Upper lobe of left lung (tissue), 4 donors: ENCODE measurements around the gene PCDHA2.
"Not testable (repeated sequence)": the region's sequence is repeated elsewhere in the genome, so short reads cannot be mapped to it uniquely, and the experiment has no call there.

Experiments
- EP300 ChIP-seq, 4 donors: sonication (generic); formaldehyde crosslinking; IDR thresholded peaks; one replicate each; pipeline ENCODE4 v1.5.1; 2017; ENCODE audit warnings: antibody characterized with exemption in 4 of 4, control low read depth in 2 of 4
- POLR2A ChIP-seq, 4 donors: fragments of 450-650 bp; IDR thresholded peaks; one replicate each; pipeline ENCODE4 v1.5.1; 2016 to 2017; ENCODE audit warnings: antibody characterized with exemption in 4 of 4, mild to moderate bottlenecking in 2 of 4
- POLR2AphosphoS5 ChIP-seq, 2 donors: sonication (generic); formaldehyde crosslinking; IDR thresholded peaks; one replicate each; pipeline ENCODE4 v1.5.1; 2017; ENCODE audit warnings: antibody characterized with exemption in 2 of 2
- TF ChIP-seq, protein P1 (sequence below), 6 experiments: fragments of 450-650 bp in 4 of 6; fragments of 200-600 bp in 2 of 6; sonication (generic) in 2 of 6; IDR thresholded peaks; one replicate each; pipeline ENCODE4 v1.5.1; 2016 to 2019; ENCODE audit warnings: antibody characterized with exemption in 6 of 6

DNA sequence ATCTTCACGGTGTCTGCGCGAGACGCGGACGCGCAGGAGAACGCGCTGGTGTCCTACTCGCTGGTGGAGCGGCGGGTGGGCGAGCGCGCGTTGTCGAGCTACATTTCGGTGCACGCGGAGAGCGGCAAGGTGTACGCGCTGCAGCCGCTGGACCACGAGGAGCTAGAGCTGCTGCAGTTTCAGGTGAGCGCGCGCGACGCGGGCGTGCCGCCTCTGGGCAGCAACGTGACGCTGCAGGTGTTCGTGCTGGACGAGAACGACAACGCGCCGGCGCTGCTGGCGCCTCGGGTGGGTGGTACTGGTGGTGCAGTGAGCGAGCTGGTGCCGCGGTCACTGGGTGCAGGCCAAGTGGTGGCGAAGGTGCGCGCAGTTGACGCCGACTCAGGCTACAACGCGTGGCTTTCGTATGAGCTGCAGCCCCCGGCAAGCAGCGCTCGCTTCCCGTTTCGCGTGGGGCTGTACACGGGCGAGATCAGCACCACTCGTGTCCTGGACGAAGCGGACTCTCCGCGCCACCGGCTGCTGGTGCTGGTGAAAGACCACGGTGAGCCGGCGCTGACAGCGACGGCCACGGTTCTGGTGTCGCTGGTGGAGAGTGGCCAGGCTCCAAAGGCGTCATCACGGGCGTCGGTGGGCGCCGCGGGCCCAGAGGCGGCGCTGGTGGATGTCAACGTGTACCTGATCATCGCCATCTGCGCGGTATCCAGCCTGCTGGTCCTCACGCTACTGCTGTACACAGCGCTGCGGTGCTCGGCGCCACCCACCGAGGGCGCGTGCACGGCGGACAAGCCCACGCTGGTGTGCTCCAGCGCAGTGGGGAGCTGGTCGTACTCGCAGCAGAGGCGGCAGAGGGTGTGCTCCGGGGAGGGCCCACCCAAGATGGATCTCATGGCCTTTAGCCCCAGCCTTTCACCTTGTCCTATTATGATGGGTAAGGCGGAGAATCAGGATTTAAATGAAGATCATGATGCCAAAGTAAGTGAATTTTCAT lies 35.2 kb downstream of the PCDHA2 start:
- not testable (repeated sequence) for TF ChIP-seq POLR2A, EP300, POLR2AphosphoS5 (IDR thresholded peaks at IDR 0.05)
- TF ChIP-seq, protein P1, sequence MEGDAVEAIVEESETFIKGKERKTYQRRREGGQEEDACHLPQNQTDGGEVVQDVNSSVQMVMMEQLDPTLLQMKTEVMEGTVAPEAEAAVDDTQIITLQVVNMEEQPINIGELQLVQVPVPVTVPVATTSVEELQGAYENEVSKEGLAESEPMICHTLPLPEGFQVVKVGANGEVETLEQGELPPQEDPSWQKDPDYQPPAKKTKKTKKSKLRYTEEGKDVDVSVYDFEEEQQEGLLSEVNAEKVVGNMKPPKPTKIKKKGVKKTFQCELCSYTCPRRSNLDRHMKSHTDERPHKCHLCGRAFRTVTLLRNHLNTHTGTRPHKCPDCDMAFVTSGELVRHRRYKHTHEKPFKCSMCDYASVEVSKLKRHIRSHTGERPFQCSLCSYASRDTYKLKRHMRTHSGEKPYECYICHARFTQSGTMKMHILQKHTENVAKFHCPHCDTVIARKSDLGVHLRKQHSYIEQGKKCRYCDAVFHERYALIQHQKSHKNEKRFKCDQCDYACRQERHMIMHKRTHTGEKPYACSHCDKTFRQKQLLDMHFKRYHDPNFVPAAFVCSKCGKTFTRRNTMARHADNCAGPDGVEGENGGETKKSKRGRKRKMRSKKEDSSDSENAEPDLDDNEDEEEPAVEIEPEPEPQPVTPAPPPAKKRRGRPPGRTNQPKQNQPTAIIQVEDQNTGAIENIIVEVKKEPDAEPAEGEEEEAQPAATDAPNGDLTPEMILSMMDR (IDR thresholded peaks at IDR 0.05), result not testable (repeated sequence)
